ENCODE measurements around the gene IFNLR1.

IFNLR1 gene

GRCh38 chr1:24119859-24120756, 67.0 kb downstream of the IFNLR1 start:
- DNase-seq: no peak

DNA sequence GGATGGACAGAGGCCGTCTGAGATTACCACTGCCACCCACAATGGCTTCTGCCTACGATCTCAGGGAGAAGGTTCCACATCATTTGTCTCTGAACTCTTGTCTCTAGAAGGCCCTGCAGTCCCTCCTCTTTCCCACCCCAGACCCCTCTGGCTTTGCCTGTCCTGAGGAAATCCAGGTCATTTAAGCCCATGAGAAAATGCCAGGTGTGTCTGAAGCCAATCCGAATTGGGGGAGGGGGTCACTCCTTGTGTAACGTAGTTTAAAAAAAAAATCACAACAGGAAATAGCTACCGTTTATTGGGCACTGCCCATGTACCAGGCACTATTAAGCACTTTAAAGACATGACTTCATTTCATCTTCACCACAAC, 67.6 kb downstream of the IFNLR1 start:
- DNase-seq: no peak

- DNase-seq: no peak
Measured at GRCh38 chr1:24118410-24119242, 68.5 kb downstream of the IFNLR1 start.

- DNase-seq: no peak
Measured at GRCh38 chr1:24117722-24118409, 69.2 kb downstream of the IFNLR1 start.

DNA sequence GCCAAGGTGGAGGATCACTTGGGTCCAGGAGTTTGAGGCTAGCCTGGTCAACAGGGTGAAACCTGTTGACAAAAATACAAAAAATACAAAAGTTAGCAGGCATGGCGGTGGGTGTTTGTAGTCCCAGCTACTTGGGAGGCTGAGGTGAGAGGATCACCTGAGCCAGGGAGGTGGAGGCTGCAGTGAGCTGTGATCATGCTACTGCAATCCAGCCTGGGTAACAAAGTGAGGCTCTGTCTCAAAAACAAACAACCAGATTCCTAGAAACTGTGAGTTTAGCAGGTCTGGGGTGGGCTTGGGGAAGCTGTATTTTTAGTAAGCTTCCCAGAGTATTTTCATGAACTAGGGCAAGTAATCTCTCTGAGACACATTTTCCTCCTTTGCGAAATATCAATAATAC, 70.0 kb downstream of the IFNLR1 start:
- DNase-seq: no peak

DNA sequence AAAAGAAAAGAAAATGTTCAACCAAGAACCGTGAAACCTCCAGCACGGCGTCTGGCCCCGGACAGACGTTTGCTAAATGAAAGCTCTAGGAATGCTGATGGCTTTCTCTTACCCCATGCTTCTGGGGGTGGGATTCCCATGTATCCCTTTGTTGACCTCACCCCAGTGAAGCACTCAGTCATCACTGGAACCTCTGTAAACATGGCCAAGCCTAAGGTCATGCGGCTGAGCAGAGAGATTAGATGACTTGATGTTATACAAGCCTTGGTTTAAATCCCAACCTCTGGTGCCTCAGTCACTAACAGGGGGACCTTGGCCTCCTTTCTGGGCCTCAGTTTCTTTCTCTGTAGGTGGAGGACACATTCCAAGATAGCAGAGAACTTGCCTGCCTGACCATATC, 72.3 kb downstream of the IFNLR1 start:
- DNase-seq: no peak

- no peak for DNase-seq
Measured at GRCh38 chr1:24113641-24114033, 73.5 kb downstream of the IFNLR1 start.

GRCh38 chr1:24111996-24112779, 74.9 kb downstream of the IFNLR1 start, which contains the start of gene MYOM3:
Gene MYOM3, minus strand, starts transcription at chr1:24112135. Its CDS starts 3,499 bp downstream, at chr1:24108636.
- DNase-seq: peak in 1 of 2 donors; percentile 2

DNA sequence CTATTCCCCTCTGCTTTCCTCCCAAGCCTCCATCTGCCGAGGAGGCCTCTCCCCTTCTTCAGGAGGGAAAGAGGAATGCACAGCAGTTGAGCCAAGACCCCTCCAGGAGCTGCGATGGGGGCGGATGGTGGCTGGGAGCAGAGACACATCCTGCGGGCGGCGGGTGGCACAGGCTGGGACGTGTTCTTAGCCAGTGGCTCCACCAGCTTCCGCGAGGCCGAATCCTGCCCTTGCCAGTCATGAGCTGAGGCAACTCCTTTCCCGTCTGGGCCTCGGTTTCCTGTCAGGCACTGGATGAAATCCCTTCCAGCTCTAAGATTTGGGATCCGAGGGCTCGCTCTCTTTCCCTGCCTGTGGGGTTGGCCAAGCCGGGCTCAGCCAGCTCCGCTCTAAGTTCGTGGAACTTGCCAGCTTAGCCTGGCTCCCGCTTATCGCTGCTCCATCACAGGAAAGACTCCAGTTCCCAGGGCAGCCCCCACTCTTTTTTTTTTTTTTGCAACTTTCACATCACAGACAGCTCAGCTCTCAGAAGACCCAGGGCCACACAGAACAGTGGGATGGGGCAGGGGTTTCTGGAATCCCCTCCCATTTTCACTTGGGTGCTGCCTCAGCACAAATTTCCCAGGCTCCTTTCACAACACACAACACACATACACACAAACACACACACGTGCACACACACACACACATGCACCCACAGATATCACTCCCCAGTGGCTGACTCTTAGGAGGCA, 75.7 kb downstream of the IFNLR1 start:
- no peak for DNase-seq

DNA sequence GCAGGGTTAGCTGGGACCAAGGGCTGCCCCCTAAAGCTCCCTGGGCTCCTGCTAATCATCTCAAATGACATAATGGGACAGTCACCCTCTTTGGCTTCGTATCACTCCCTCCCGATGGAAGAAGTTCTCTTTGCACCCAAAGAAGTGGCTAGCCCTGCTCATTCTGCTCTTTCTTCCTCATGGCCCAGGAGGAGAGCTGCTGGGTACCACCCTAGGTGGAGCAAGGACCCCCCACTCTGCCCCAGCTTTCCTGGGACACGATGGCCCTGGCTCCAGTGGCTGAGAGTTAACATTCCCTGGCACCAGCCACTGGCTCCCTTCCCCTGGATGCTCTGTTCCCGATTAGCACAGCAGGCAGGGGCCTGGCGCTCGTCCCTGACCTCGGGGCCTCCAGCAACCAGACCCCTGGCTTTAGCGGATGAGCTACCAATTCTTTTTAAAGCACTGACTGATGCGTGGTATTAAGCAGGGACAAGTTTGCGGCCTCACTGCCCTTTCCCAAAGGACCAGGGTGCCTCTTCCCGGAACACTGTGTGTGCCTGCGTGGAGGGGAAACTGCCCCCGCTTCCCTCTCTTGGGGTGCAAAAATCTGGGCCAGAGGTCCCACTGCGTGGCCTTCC, 76.3 kb downstream of the IFNLR1 start:
- no peak for DNase-seq

GRCh38 chr1:24109686-24110475, 77.2 kb downstream of the IFNLR1 start:
- no peak for DNase-seq

GRCh38 chr1:24109166-24109483, 78.0 kb downstream of the IFNLR1 start:
- DNase-seq: no peak

DNA sequence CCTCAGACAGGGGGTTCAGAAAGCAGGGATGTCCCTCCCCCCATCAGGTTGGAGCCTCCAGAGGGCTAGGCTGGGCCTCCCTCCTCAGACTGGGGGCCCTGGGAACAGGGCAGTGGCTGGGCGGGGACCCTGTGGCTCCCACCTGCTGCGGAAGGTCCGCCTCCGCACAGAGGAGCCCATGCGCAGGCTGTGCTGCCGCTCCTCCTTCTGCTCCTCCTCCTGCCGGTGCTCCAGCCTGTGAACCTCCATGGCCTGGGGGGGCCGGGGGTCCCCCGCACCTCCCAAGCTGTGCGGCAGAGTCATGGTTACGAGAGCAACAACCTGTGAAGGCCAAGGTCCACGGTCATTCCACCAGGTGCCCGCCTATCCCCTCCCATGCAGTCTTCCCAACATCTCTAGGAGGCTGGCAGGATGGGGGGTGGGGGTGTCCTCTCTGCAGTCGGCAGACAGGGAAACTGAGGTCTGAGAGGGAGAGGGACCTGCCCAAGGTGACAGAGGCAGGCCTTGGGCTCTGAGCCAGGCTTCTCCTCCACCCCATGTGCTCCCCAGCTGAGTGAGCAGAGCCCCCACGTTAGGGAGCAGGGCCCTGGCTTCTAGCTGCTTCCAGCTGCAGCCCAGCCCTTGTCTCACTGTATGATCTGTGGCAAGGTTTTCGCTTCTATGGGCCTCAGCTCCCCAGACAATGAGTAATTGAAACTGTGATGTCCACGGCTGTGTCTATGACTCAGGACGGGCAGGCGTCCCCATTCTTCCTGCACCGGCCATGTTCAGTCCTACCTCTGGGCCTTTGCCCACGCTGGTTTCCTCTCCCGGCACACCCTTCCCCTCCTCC, 78.5 kb downstream of the IFNLR1 start:
- DNase-seq: no peak

- DNase-seq: no peak
Measured at GRCh38 chr1:24107462-24108138, 79.5 kb downstream of the IFNLR1 start.

GRCh38 chr1:24105368-24106160, 81.5 kb downstream of the IFNLR1 start:
- no peak for DNase-seq

- no peak for DNase-seq
Measured at GRCh38 chr1:24104854-24105253, 82.2 kb downstream of the IFNLR1 start.

All from bone marrow (tissue), 2 donors.